ENCODE measurements around the gene VPS9D1.

DNA sequence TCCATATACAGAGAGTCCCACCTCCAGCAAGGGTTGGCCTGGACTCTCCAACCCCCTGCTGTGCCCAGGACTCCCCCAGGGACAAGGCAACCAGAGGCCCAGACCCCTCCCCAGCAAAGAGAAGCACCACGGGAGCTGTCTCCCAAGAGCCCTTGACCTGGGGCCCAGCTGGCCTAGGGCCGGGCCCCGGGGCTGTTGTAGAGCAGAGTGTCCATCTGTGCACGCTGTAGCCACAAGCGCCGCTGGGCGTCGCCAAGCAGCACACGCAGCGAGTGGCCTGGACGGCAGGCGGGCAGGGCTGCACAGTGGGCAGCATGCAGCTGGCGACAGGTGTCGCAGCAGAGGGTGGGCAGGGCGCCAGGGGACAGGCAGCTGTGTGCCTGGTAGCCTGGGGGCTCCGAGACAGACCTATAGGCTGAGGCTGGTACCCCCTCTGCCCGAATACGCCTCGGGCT, 23.5 kb downstream of the VPS9D1 start:
- TF ChIP-seq EZH2 (IDR thresholded peaks at IDR 0.05; ENCODE audit: insufficient read depth, poor library complexity, severe bottlenecking) (no peak), EZH2phosphoT487 (IDR thresholded peaks at IDR 0.05; ENCODE audit: insufficient read depth, low read depth) (no peak)
